Breast epithelium (tissue), 3 donors: ENCODE data around the gene OSBPL10.

Source experiments
- POLR2A ChIP-seq: fragments of 450-650 bp; IDR thresholded peaks from one replicate; pipeline ENCODE4 v1.6.1; 2016; ENCODE audit warnings: antibody characterized with exemption, mild to moderate bottlenecking, moderate library complexity
- POLR2AphosphoS5 ChIP-seq, 3 donors: sonication (generic); formaldehyde crosslinking; IDR thresholded peaks; one replicate each; pipeline ENCODE4 v1.6.1; 2017; ENCODE audit warnings: antibody characterized with exemption in 3 of 3
- TF ChIP-seq, protein P1 (sequence below), 3 donors: fragments of 450-650 bp; IDR thresholded peaks; one replicate each; pipeline ENCODE4 v1.5.1; 2016 to 2017; ENCODE audit warnings: antibody characterized with exemption in 3 of 3, mild to moderate bottlenecking in 3 of 3, moderate library complexity in 3 of 3

GRCh38 chr3:31713816-31714215 lies 267.2 kb downstream of the OSBPL10 start:
- TF ChIP-seq, protein P1, sequence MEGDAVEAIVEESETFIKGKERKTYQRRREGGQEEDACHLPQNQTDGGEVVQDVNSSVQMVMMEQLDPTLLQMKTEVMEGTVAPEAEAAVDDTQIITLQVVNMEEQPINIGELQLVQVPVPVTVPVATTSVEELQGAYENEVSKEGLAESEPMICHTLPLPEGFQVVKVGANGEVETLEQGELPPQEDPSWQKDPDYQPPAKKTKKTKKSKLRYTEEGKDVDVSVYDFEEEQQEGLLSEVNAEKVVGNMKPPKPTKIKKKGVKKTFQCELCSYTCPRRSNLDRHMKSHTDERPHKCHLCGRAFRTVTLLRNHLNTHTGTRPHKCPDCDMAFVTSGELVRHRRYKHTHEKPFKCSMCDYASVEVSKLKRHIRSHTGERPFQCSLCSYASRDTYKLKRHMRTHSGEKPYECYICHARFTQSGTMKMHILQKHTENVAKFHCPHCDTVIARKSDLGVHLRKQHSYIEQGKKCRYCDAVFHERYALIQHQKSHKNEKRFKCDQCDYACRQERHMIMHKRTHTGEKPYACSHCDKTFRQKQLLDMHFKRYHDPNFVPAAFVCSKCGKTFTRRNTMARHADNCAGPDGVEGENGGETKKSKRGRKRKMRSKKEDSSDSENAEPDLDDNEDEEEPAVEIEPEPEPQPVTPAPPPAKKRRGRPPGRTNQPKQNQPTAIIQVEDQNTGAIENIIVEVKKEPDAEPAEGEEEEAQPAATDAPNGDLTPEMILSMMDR (IDR thresholded peaks at IDR 0.05): no peak
- TF ChIP-seq POLR2A: no peak
- TF ChIP-seq POLR2AphosphoS5 (IDR thresholded peaks at IDR 0.05): no peak
